Glutamatergic neuron (in vitro differentiated cells): ENCODE measurements around the gene MED1. TPM values are rescaled to one million over a fixed set of nuclear protein-coding genes. Genes with fewer than 3 reads are reported as not detected.

Experiments used
- DNase-seq: peaks from one replicate; pipeline ENCODE4 v3.0.0; 2022
- H3K27ac Mint-ChIP-seq: one replicate; pipeline ENCODE4 v1.8.0; 2020; ENCODE audit warnings: mild to moderate bottlenecking, mixed read lengths, inconsistent platforms; ENCODE audit not compliant: unreplicated experiment
- H3K27me3 Mint-ChIP-seq: one replicate; pipeline ENCODE4 v1.8.0; 2020; ENCODE audit warnings: mild to moderate bottlenecking, moderate library complexity, mixed read lengths, inconsistent platforms; ENCODE audit not compliant: unreplicated experiment
- H3K36me3 Mint-ChIP-seq: one replicate; pipeline ENCODE4 v1.8.0; 2020; ENCODE audit warnings: mild to moderate bottlenecking, mixed read lengths, inconsistent platforms; ENCODE audit not compliant: unreplicated experiment
- H3K4me1 Mint-ChIP-seq: one replicate; pipeline ENCODE4 v1.8.0; 2020; ENCODE audit warnings: mild to moderate bottlenecking, low read depth, mixed read lengths, inconsistent platforms; ENCODE audit not compliant: unreplicated experiment
- H3K4me3 Mint-ChIP-seq: one replicate; pipeline ENCODE4 v1.8.0; 2020; ENCODE audit warnings: mild to moderate bottlenecking, mixed read lengths, inconsistent platforms; ENCODE audit not compliant: unreplicated experiment
- H3K9me3 Mint-ChIP-seq: one replicate; pipeline ENCODE4 v1.8.0; 2020; ENCODE audit warnings: mild to moderate bottlenecking, moderate library complexity, mixed read lengths, inconsistent platforms; ENCODE audit not compliant: unreplicated experiment
- CTCF ChIP-seq: fragments of 200-600 bp; sonication (generic); IDR thresholded peaks from one replicate; pipeline ENCODE4 v1.5.0; 2021; ENCODE audit not compliant: partially characterized antibody, unreplicated experiment
- total RNA-seq: library from RNA; stranded (reverse); fragmentation: NEBNext Ultra II Directional; extraction: Animal tissue kit (Norgen Biotek cat#: 25700); gene quantifications from one replicate; pipeline ENCODE4 v1.2.1, GENCODE V29; 2021; ENCODE audit not compliant: unreplicated experiment

MED1 gene
- total RNA-seq, 1 donor from 2014 or later = 46.0 TPM

GRCh38 chr17:39361064-39361463 is 90.0 kb downstream of the MED1 start:
- Mint-ChIP-seq H3K9me3 (peaks cover 2% of the 10 kb centered on the region), H3K36me3 (no peaks in the 10 kb centered on the region), H3K27ac (no peak overlapping the region), H3K4me1 (no peaks in the 10 kb centered on the region), H3K27me3 (peaks cover 2% of the 10 kb centered on the region), H3K4me3 (no peak overlapping the region)
- TF ChIP-seq CTCF = no peak
- DNase-seq = no peak

- Mint-ChIP-seq H3K27me3 (peaks cover 2% of the 10 kb centered on the region), H3K4me1 (no peaks in the 10 kb centered on the region), H3K9me3 (peaks cover 2% of the 10 kb centered on the region), H3K4me3 (no peak overlapping the region), H3K36me3 (no peaks in the 10 kb centered on the region), H3K27ac (no peak overlapping the region)
- no peak for DNase-seq
- no peak for TF ChIP-seq CTCF
Observed at GRCh38 chr17:39360537-39360936, 90.5 kb downstream of the MED1 start.

- no peaks in the 10 kb centered on the region for H3K4me1 Mint-ChIP-seq
- peaks cover 2% of the 10 kb centered on the region for H3K9me3 Mint-ChIP-seq
- H3K36me3 Mint-ChIP-seq = no peaks in the 10 kb centered on the region
- no peak overlapping the region for H3K27ac Mint-ChIP-seq
- H3K27me3 Mint-ChIP-seq = peaks cover 2% of the 10 kb centered on the region
- H3K4me3 Mint-ChIP-seq = no peak overlapping the region
- no peak for TF ChIP-seq CTCF
- no peak for DNase-seq
Observed at GRCh38 chr17:39359994-39360393, 91.1 kb downstream of the MED1 start.

GRCh38 chr17:39357986-39358385 is 93.1 kb downstream of the MED1 start:
- no peak overlapping the region for H3K27ac Mint-ChIP-seq
- no peak for DNase-seq
- H3K36me3 Mint-ChIP-seq = no peaks in the 10 kb centered on the region
- no peak overlapping the region for H3K4me3 Mint-ChIP-seq
- peaks cover 1% of the 10 kb centered on the region for H3K9me3 Mint-ChIP-seq
- TF ChIP-seq CTCF = no peak
- peaks cover 5% of the 10 kb centered on the region for H3K4me1 Mint-ChIP-seq
- peaks cover 2% of the 10 kb centered on the region for H3K27me3 Mint-ChIP-seq

GRCh38 chr17:39357488-39357887 is 93.6 kb downstream of the MED1 start:
- Mint-ChIP-seq H3K36me3 (no peaks in the 10 kb centered on the region), H3K9me3 (peaks cover 1% of the 10 kb centered on the region), H3K4me3 (no peak overlapping the region), H3K27ac (no peak overlapping the region), H3K4me1 (peaks cover 5% of the 10 kb centered on the region), H3K27me3 (peaks cover 2% of the 10 kb centered on the region)
- TF ChIP-seq CTCF = no peak
- no peak for DNase-seq

Other genes with a start within 250 kb of the MED1 start
- gene STAC2, start 225.3 kb downstream of the MED1 start, total RNA-seq = 1.8 TPM
- gene FBXL20, start 49.6 kb downstream of the MED1 start, total RNA-seq = 31.0 TPM
- 49.8 TPM for gene CDK12, start 10.2 kb upstream of the MED1 start, total RNA-seq
- 6.3 TPM for gene NEUROD2, start 156.7 kb upstream of the MED1 start, total RNA-seq
- gene PPP1R1B, start 175.7 kb upstream of the MED1 start, total RNA-seq = not detected
- gene STARD3, start 185.9 kb upstream of the MED1 start, total RNA-seq = 48.0 TPM
- 2.3 TPM for gene TCAP, start 214.1 kb upstream of the MED1 start, total RNA-seq
- not detected for gene PNMT, start 217.2 kb upstream of the MED1 start, total RNA-seq
- 10.7 TPM for gene PGAP3, start 236.8 kb upstream of the MED1 start, total RNA-seq
- 14.5 TPM for gene ERBB2, start 248.8 kb upstream of the MED1 start, total RNA-seq